LNCAP (cell line): ENCODE data around the gene RTEL1.

Experiments used
- TF ChIP-seq, protein P1 (sequence below): fragments of 450-650 bp; IDR thresholded peaks from 2 replicates; pipeline ENCODE4 v1.5.1; 2017; ENCODE audit warnings: mild to moderate bottlenecking

The RTEL1 gene

GRCh38 chr20:63693733-63694583, 35.8 kb downstream of the RTEL1 start:
- TF ChIP-seq, protein P1, sequence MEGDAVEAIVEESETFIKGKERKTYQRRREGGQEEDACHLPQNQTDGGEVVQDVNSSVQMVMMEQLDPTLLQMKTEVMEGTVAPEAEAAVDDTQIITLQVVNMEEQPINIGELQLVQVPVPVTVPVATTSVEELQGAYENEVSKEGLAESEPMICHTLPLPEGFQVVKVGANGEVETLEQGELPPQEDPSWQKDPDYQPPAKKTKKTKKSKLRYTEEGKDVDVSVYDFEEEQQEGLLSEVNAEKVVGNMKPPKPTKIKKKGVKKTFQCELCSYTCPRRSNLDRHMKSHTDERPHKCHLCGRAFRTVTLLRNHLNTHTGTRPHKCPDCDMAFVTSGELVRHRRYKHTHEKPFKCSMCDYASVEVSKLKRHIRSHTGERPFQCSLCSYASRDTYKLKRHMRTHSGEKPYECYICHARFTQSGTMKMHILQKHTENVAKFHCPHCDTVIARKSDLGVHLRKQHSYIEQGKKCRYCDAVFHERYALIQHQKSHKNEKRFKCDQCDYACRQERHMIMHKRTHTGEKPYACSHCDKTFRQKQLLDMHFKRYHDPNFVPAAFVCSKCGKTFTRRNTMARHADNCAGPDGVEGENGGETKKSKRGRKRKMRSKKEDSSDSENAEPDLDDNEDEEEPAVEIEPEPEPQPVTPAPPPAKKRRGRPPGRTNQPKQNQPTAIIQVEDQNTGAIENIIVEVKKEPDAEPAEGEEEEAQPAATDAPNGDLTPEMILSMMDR = no peak

DNA sequence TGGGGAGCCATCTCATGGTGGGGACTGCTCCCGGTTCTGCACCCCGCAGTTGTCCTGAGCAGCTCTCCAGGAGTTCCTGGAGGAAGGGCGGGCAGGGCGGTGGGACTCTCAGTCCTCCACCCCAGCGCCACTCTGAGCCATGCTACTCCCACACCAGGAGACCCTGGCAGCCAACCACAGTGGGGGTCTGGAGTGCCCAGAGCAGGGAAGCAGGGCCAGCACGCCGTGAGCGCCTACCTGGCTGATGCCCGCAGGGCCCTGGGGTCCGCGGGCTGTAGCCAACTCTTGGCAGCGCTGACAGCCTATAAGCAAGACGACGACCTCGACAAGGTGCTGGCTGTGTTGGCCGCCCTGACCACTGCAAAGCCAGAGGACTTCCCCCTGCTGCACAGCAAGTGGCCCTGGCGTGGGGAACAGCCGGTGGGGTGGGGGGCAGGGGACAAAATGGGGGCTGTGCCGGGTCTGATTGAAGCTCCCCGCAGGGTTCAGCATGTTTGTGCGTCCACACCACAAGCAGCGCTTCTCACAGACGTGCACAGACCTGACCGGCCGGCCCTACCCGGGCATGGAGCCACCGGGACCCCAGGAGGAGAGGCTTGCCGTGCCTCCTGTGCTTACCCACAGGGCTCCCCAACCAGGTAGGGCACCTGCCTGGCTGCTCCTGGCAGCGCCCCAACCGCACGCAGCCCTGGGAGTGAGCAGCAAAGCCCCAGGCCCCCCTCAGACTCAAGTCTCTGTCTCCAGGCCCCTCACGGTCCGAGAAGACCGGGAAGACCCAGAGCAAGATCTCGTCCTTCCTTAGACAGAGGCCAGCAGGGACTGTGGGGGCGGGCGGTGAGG, 36.7 kb downstream of the RTEL1 start:
- TF ChIP-seq, protein P1 = no peak

GRCh38 chr20:63695424-63696305, 37.6 kb downstream of the RTEL1 start:
- TF ChIP-seq, protein P1 = no peak

GRCh38 chr20:63696306-63696627, 38.2 kb downstream of the RTEL1 start:
- TF ChIP-seq, protein P1 = no peak

- TF ChIP-seq, protein P1 = no peak
Measured at GRCh38 chr20:63696628-63697356, 38.7 kb downstream of the RTEL1 start, which contains the start of gene TNFRSF6B. Gene TNFRSF6B, plus strand, starts transcription at chr20:63696652. Its CDS starts 116 bp downstream, at chr20:63696768.

DNA sequence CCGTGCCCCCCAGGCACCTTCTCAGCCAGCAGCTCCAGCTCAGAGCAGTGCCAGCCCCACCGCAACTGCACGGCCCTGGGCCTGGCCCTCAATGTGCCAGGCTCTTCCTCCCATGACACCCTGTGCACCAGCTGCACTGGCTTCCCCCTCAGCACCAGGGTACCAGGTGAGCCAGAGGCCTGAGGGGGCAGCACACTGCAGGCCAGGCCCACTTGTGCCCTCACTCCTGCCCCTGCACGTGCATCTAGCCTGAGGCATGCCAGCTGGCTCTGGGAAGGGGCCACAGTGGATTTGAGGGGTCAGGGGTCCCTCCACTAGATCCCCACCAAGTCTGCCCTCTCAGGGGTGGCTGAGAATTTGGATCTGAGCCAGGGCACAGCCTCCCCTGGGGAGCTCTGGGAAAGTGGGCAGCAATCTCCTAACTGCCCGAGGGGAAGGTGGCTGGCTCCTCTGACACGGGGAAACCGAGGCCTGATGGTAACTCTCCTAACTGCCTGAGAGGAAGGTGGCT, 39.3 kb downstream of the RTEL1 start:
- TF ChIP-seq, protein P1 = no peak
